ENCODE measurements around the gene ANKHD1. TPM values are rescaled to one million over a fixed set of nuclear protein-coding genes. Genes with fewer than 3 reads are reported as not detected.
"Not testable (repeated sequence)": the region's sequence is repeated elsewhere in the genome, so short reads cannot be mapped to it uniquely, and the experiment has no call there.

The ANKHD1 gene
- total RNA-seq, 1 donor from 2014 or later = 77.1 TPM

DNA sequence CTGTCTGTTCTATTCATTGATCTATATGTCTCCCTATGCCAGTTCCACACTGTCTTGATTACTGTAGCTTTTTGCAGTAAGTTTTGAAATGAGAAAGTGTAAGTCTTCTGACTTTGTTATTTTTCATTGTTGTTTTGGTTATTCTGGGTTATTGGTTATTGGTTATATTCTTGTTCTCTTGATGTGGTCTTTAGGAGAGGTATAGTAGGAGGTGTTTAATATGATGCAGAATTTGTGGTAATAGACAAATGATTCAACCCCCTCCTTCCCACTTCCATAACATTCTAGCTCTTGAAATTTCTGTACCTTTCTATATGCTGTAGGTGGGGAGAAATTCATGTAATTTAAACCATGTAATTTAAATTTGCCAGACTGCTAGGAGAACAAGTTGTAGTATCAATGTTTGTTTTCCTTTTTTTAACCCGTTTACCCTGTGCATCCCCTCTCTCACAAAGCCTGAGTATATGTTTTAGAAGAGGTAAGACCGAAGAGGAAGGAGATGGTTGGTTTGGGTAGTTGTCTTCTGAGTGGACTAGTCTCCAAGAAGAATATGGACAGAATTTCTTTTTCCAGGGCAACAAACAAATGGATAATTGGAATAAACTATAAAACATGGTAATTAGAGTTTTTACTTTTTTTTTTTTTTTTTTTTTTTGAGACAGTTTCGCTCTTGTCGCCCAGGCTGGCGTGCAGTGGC, 19.2 kb downstream of the ANKHD1 start:
- Histone ChIP-seq H3K36me3 (ENCODE audit: control insufficient read depth, insufficient read depth, low read length) (no peaks in the 10 kb centered on the region), H3K4me3 (ENCODE audit: low read depth, low read length) (no peak overlapping the region), H3K27me3 (ENCODE audit: control insufficient read depth, insufficient read depth, low read length) (no peaks in the 10 kb centered on the region)
- no peak for TF ChIP-seq CTCF (IDR thresholded peaks at IDR 0.05; ENCODE audit: insufficient read depth, low read length, severe bottlenecking)
- DNase-seq (ENCODE audit: low read depth) (no peak), FAIRE-seq (no peak)

DNA sequence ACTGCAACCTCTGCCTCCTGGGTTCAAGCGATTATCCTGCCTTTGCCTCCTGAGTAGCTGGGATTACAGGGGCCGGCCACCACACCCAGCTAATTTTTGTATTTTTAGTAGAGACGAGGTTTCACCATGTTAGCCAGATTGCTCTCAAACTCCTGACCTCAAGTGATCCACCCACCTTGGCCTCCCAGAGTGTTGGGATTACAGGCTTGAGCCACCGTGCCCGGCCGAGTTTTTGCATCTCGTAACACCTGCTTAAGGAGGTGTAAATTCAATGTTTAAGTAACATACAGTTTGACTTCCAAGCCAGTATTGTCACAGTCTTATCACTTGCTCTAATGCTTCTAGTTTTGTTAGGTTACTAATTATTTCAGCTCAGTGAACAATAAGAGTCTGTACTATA, 19.7 kb downstream of the ANKHD1 start:
- H3K36me3 ChIP-seq (ENCODE audit: control insufficient read depth, insufficient read depth, low read length); H3K27me3 ChIP-seq (ENCODE audit: control insufficient read depth, insufficient read depth, low read length); DNase-seq (ENCODE audit: low read depth); FAIRE-seq; H3K4me3 ChIP-seq (ENCODE audit: low read depth, low read length): not testable (repeated sequence)

- TF ChIP-seq CTCF (IDR thresholded peaks at IDR 0.05; ENCODE audit: insufficient read depth, low read length, severe bottlenecking) = no peak
- FAIRE-seq (no peak), DNase-seq (ENCODE audit: low read depth) (no peak)
These were observed 22.0 kb downstream of the ANKHD1 start for GRCh38 chr5:140423609-140424008.

DNA sequence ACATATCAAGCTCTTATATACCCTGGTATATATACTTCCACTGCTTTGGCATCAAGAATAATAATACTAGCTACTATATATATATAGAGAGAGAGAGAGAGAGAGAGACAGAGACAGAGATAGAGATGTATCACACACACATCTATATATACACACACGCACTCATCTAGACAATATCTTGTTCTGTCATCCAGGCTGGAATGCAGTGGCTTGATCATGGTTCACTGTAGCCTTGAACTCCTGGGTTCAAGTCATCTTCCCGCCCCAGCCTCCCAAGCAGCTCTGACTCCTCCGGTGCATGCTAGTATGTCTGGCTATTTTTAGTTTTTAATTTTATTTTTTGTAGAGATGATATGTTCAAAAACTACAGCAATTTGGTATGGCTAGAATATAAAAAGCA, 22.5 kb downstream of the ANKHD1 start:
- no peak for TF ChIP-seq CTCF (IDR thresholded peaks at IDR 0.05; ENCODE audit: insufficient read depth, low read length, severe bottlenecking)
- H3K36me3 ChIP-seq (ENCODE audit: control insufficient read depth, insufficient read depth, low read length) = no peaks in the 10 kb centered on the region
- FAIRE-seq (no peak), DNase-seq (ENCODE audit: low read depth) (no peak)
- H3K4me3 ChIP-seq (ENCODE audit: low read depth, low read length) = no peak overlapping the region
- H3K27me3 ChIP-seq (ENCODE audit: control insufficient read depth, insufficient read depth, low read length) = no peaks in the 10 kb centered on the region

More at GRCh38 chr5:140423609-140424008, 22.0 kb downstream of the ANKHD1 start:
- Histone ChIP-seq H3K4me3 (ENCODE audit: low read depth, low read length) (no peak overlapping the region), H3K36me3 (ENCODE audit: control insufficient read depth, insufficient read depth, low read length) (no peaks in the 10 kb centered on the region), H3K27me3 (ENCODE audit: control insufficient read depth, insufficient read depth, low read length) (no peaks in the 10 kb centered on the region)

- not testable (repeated sequence) for FAIRE-seq; DNase-seq (ENCODE audit: low read depth)
These were observed 26.1 kb downstream of the ANKHD1 start for GRCh38 chr5:140427726-140428125.

GRCh38 chr5:140429724-140430123, 28.1 kb downstream of the ANKHD1 start:
- FAIRE-seq (no peak), DNase-seq (ENCODE audit: low read depth) (no peak)
- Histone ChIP-seq H3K4me3 (ENCODE audit: low read depth, low read length) (no peak overlapping the region), H3K27me3 (ENCODE audit: control insufficient read depth, insufficient read depth, low read length) (no peaks in the 10 kb centered on the region), H3K36me3 (ENCODE audit: control insufficient read depth, insufficient read depth, low read length) (no peaks in the 10 kb centered on the region)
- TF ChIP-seq CTCF (IDR thresholded peaks at IDR 0.05; ENCODE audit: insufficient read depth, low read length, severe bottlenecking) = no peak

More at GRCh38 chr5:140427726-140428125, 26.1 kb downstream of the ANKHD1 start:
- H3K36me3 ChIP-seq (ENCODE audit: control insufficient read depth, insufficient read depth, low read length); H3K27me3 ChIP-seq (ENCODE audit: control insufficient read depth, insufficient read depth, low read length); H3K4me3 ChIP-seq (ENCODE audit: low read depth, low read length): not testable (repeated sequence)

- Histone ChIP-seq H3K27me3 (ENCODE audit: control insufficient read depth, insufficient read depth, low read length) (no peaks in the 10 kb centered on the region), H3K36me3 (ENCODE audit: control insufficient read depth, insufficient read depth, low read length) (no peaks in the 10 kb centered on the region), H3K4me3 (ENCODE audit: low read depth, low read length) (no peak overlapping the region)
- TF ChIP-seq CTCF (IDR thresholded peaks at IDR 0.05; ENCODE audit: insufficient read depth, low read length, severe bottlenecking) = no peak
- FAIRE-seq (no peak), DNase-seq (ENCODE audit: low read depth) (no peak)
These were observed 30.6 kb downstream of the ANKHD1 start for GRCh38 chr5:140432212-140432611.
